B cell (primary cell): Measurements from ENCODE around the gene OR6C68. TPM values are rescaled to one million over a fixed set of nuclear protein-coding genes. Genes with fewer than 3 reads are reported as not detected.
A peak's percentile ranks its signal among the peaks of the same experiment; 100 is the strongest.

Source experiments
- ATAC-seq: fragments of 200-7000 bp; cut with Tn5 transposase; one replicate; pipeline ENCODE4 v1.10.0; 2021; ENCODE audit warnings: low read depth, mild to moderate bottlenecking, moderate number of reproducible peaks, moderate library complexity
- CTCF ChIA-PET: fragments of 350-600 bp; sonication (Branson Sonifier 250); formaldehyde crosslinking; loops from one replicate; lab custom pipeline; 2021; ENCODE audit warnings: antibody characterized with exemption, inconsistent platforms; lab: Charles Lee
- POLR2A ChIA-PET: fragments of 350-600 bp; sonication (Branson Sonifier 250); formaldehyde crosslinking; loops from one replicate; lab custom pipeline; 2021; ENCODE audit warnings: antibody characterized with exemption; lab: Charles Lee
- DNase-seq: peaks from one replicate; pipeline ENCODE4 v3.0.0; 2013
- H2AFZ ChIP-seq: 2 replicates; pipeline ENCODE4 v1.6.1; 2012; ENCODE audit warnings: mild to moderate bottlenecking, low read depth, low read length; ENCODE audit not compliant: insufficient read depth, poor library complexity, severe bottlenecking
- H3K27ac ChIP-seq, 2 donors: 1 replicate in 1 of 2; 2 replicates in 1 of 2; pipeline ENCODE4 v1.5.1; 2012 to 2013; ENCODE audit warnings: low read length in 2 of 2, mild to moderate bottlenecking in 2 of 2, moderate library complexity in 1 of 2
- H3K27me3 ChIP-seq, 4 experiments: fragments of 200-600 bp in 1 of 4; sonication (generic) in 1 of 4; replicated peaks in 1 of 4; 1 replicate in 2 of 4; 2 replicates in 2 of 4; pipeline versions ENCODE4 v1.6.1 to v1.7.0; 2013 to 2016; ENCODE audit warnings: low read length in 3 of 4, mild to moderate bottlenecking in 2 of 4, mixed read lengths in 1 of 4, moderate library complexity in 1 of 4; ENCODE audit not compliant: insufficient read depth in 4 of 4, control insufficient read depth in 3 of 4; ENCODE audit errors: control extremely low read depth in 1 of 4
- H3K36me3 ChIP-seq, 2 experiments: replicated peaks in 1 of 2; 1 replicate in 1 of 2; 2 replicates in 1 of 2; pipeline versions ENCODE4 v1.6.1 to v1.7.1; 2013; ENCODE audit warnings: low read length in 1 of 2; ENCODE audit not compliant: insufficient read depth in 2 of 2, control insufficient read depth in 1 of 2; ENCODE audit errors: control extremely low read depth in 1 of 2, extremely low read depth in 1 of 2
- H3K4me1 ChIP-seq, 2 donors: fragments of 200-600 bp in 1 of 2; sonication (generic) in 1 of 2; 1 replicate in 1 of 2; 2 replicates in 1 of 2; pipeline versions ENCODE4 v1.5.1 to v1.6.1; 2013 to 2017; ENCODE audit warnings: low read length in 2 of 2; ENCODE audit not compliant: control insufficient read depth in 2 of 2, insufficient read depth in 2 of 2
- H3K4me2 ChIP-seq: replicated peaks from 2 replicates; pipeline ENCODE3; 2012; ENCODE audit warnings: mild to moderate bottlenecking, low read depth, low read length; ENCODE audit not compliant: poor library complexity, severe bottlenecking
- H3K4me3 ChIP-seq, 5 experiments: fragments of 200-600 bp in 1 of 5; sonication (generic) in 1 of 5; 1 replicate in 3 of 5; 2 replicates in 2 of 5; pipeline versions ENCODE4 v1.5.1 to v1.7.0; 2011 to 2016; ENCODE audit warnings: low read length in 4 of 5, mild to moderate bottlenecking in 4 of 5, low read depth in 2 of 5, control low read depth in 1 of 5, moderate library complexity in 1 of 5; ENCODE audit not compliant: insufficient read depth in 1 of 5; ENCODE audit errors: control extremely low read depth in 1 of 5, extremely low read depth in 1 of 5
- H3K79me2 ChIP-seq: fragments of 200-600 bp; sonication (generic); one replicate; pipeline ENCODE4 v1.6.0; 2016; ENCODE audit warnings: low read length; ENCODE audit not compliant: control insufficient read depth, insufficient read depth
- H3K9ac ChIP-seq: fragments of 200-600 bp; sonication (generic); 2 replicates; pipeline ENCODE4 v1.6.1; 2017; ENCODE audit warnings: mild to moderate bottlenecking, low read length, moderate library complexity
- H3K9me3 ChIP-seq, 3 donors: one replicate each; pipeline versions ENCODE4 v1.6.1 to v1.7.1; 2013; ENCODE audit warnings: low read length in 2 of 3; ENCODE audit not compliant: control insufficient read depth in 2 of 3, insufficient read depth in 1 of 3; ENCODE audit errors: control extremely low read depth in 1 of 3
- H4K20me1 ChIP-seq: 2 replicates; pipeline ENCODE4 v1.6.0; 2012; ENCODE audit warnings: mild to moderate bottlenecking, low read length; ENCODE audit not compliant: insufficient read depth, control insufficient read depth, poor library complexity, severe bottlenecking
- H3K27ac Mint-ChIP-seq: one replicate; pipeline ENCODE4 v1.8.0; 2021; ENCODE audit warnings: mixed read lengths
- H3K27me3 Mint-ChIP-seq: one replicate; pipeline ENCODE4 v1.8.0; 2021; ENCODE audit warnings: mixed read lengths
- H3K4me1 Mint-ChIP-seq: one replicate; pipeline ENCODE4 v1.8.0; 2021; ENCODE audit warnings: mixed read lengths
- H3K4me3 Mint-ChIP-seq: one replicate; pipeline ENCODE4 v1.8.0; 2021; ENCODE audit warnings: mixed read lengths
- H3K9me3 Mint-ChIP-seq: one replicate; pipeline ENCODE4 v1.8.0; 2022; ENCODE audit warnings: mixed read lengths; ENCODE audit not compliant: insufficient read depth
- EZH2 ChIP-seq: IDR thresholded peaks from 2 replicates; pipeline ENCODE4 v1.6.1; 2012; ENCODE audit warnings: borderline replicate concordance, low read depth, mild to moderate bottlenecking, moderate library complexity, low read length; ENCODE audit not compliant: insufficient read depth, poor library complexity, severe bottlenecking
- intact Hi-C: fragments of 100-400 bp; cut with micrococcal nuclease; formaldehyde crosslinking; loops from one replicate; pipeline ENCODE4 v1.10.0; 2022
- polyA plus RNA-seq: library from polyadenylated mRNA; depleted of rRNA; stranded (reverse); fragments of >200 nt; gene quantifications from 2 replicates; pipeline ENCODE4 v1.2.3, GENCODE V29; 2012
- total RNA-seq, 2 donors: library from RNA; stranded (reverse); fragments of 120-200 nt in 1 of 2; gene quantifications; 1 replicate in 1 of 2; 2 replicates in 1 of 2; pipeline versions ENCODE4 v1.2.3 to v1.2.4, GENCODE V29; 2013 to 2022
- TF ChIP-seq, protein P1 (sequence below): fragments of 200-600 bp; IDR thresholded peaks from one replicate; pipeline ENCODE4 v1.8.0; 2022; ENCODE audit warnings: antibody characterized with exemption, mild to moderate bottlenecking

The OR6C68 gene
- total and polyA plus RNA-seq, 2 donors (not counting 1 experiment from before 2014, with no cell fraction given), result not detected

DNA sequence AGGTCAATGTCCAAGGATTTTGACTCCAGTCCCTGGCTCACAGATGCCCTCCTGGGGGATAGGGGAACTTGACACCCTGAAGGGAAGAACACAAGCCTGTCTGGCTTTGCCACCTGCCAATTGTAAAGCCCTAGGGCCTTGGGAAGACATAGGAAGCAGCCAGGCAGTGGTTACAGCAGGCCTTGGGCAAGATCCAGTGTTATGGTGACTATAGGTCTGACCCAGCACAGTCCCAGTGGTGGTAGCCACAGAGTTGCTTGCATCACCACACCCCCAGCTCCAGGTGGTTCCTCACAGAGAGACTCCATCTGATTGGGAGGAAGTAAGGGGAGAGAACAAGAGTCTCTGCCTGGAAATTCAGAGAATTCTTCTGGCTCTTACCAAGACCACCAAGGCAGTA, 24.2 kb downstream of the OR6C68 start:
- Histone ChIP-seq H3K27me3 (peaks cover 0 to 6% (median 0%) of the 10 kb centered on the region in 4 experiments), H3K9ac (no peak overlapping the region), H2AFZ (no peak overlapping the region), H3K79me2 (no peaks in the 10 kb centered on the region), H3K9me3 (peaks cover 0 to 2% (median 0%) of the 10 kb centered on the region in 3 donors), H3K27ac (no peak overlapping the region), H4K20me1 (no peaks in the 10 kb centered on the region), H3K36me3 (no peaks in the 10 kb centered on the region), H3K4me2 (no peak overlapping the region), H3K4me3 (no peak overlapping the region), H3K4me1 (no peaks in the 10 kb centered on the region)
- intact Hi-C loops, result no loop called here
- Mint-ChIP-seq H3K27ac (no peak overlapping the region), H3K4me3 (no peak overlapping the region), H3K9me3 (no peaks in the 10 kb centered on the region), H3K4me1 (no peaks in the 10 kb centered on the region), H3K27me3 (peaks cover 23% of the 10 kb centered on the region)
- POLR2A ChIA-PET, result no interaction called here
- no peak for TF ChIP-seq EZH2
- TF ChIP-seq, protein P1, sequence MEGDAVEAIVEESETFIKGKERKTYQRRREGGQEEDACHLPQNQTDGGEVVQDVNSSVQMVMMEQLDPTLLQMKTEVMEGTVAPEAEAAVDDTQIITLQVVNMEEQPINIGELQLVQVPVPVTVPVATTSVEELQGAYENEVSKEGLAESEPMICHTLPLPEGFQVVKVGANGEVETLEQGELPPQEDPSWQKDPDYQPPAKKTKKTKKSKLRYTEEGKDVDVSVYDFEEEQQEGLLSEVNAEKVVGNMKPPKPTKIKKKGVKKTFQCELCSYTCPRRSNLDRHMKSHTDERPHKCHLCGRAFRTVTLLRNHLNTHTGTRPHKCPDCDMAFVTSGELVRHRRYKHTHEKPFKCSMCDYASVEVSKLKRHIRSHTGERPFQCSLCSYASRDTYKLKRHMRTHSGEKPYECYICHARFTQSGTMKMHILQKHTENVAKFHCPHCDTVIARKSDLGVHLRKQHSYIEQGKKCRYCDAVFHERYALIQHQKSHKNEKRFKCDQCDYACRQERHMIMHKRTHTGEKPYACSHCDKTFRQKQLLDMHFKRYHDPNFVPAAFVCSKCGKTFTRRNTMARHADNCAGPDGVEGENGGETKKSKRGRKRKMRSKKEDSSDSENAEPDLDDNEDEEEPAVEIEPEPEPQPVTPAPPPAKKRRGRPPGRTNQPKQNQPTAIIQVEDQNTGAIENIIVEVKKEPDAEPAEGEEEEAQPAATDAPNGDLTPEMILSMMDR, result peak; percentile 11
- DNase-seq, result no peak
- no peak for ATAC-seq
- CTCF ChIA-PET, result no interaction called here

Other genes starting within 250 kb of the OR6C68 start
- gene OR6C74, start 247.8 kb upstream of the OR6C68 start, total RNA-seq, result not detected in 2 replicates
- not detected in 2 replicates for gene OR6C74, start 247.8 kb upstream of the OR6C68 start, polyA plus RNA-seq
- not detected in 2 replicates for gene OR6C6, start 195.8 kb upstream of the OR6C68 start, total RNA-seq
- not detected in 2 replicates for gene OR6C6, start 195.8 kb upstream of the OR6C68 start, polyA plus RNA-seq
- not detected in 2 replicates for gene OR6C1, start 178.0 kb upstream of the OR6C68 start, total RNA-seq
- gene OR6C1, start 178.0 kb upstream of the OR6C68 start, polyA plus RNA-seq, result not detected in 2 replicates
- not detected in 2 replicates for gene OR6C3, start 161.6 kb upstream of the OR6C68 start, total RNA-seq
- not detected in 2 replicates for gene OR6C3, start 161.6 kb upstream of the OR6C68 start, polyA plus RNA-seq
- not detected in 2 replicates for gene OR6C75, start 129.4 kb upstream of the OR6C68 start, total RNA-seq
- gene OR6C75, start 129.4 kb upstream of the OR6C68 start, polyA plus RNA-seq, result not detected in 2 replicates
- not detected in 2 replicates for gene OR6C65, start 91.8 kb upstream of the OR6C68 start, total RNA-seq
- gene OR6C65, start 91.8 kb upstream of the OR6C68 start, polyA plus RNA-seq, result not detected in 2 replicates
- gene OR6C76, start 66.1 kb upstream of the OR6C68 start, total RNA-seq, result not detected in 2 replicates
- not detected in 2 replicates for gene OR6C76, start 66.1 kb upstream of the OR6C68 start, polyA plus RNA-seq
- gene OR6C2, start 48.3 kb upstream of the OR6C68 start, total RNA-seq, result not detected in 2 replicates
- not detected in 2 replicates for gene OR6C2, start 48.3 kb upstream of the OR6C68 start, polyA plus RNA-seq
- not detected in 2 replicates for gene OR6C70, start 22.2 kb upstream of the OR6C68 start, total RNA-seq
- not detected in 2 replicates for gene OR6C70, start 22.2 kb upstream of the OR6C68 start, polyA plus RNA-seq
- gene OR6C4, start 57.2 kb downstream of the OR6C68 start, total RNA-seq, result not detected in 2 replicates
- gene OR6C4, start 57.2 kb downstream of the OR6C68 start, polyA plus RNA-seq, result not detected in 2 replicates
- 0.17 TPM in 1 of 2 replicates, not detected in the other for gene OR2AP1, start 80.1 kb downstream of the OR6C68 start, total RNA-seq
- not detected in 2 replicates for gene OR2AP1, start 80.1 kb downstream of the OR6C68 start, polyA plus RNA-seq
- gene OR10P1, start 144.5 kb downstream of the OR6C68 start, total RNA-seq, result not detected in 2 replicates
- gene OR10P1, start 144.5 kb downstream of the OR6C68 start, polyA plus RNA-seq, result not detected in 2 replicates
- gene ITGA7, start 215.5 kb downstream of the OR6C68 start, total RNA-seq, result 2.4 and 2.7 TPM in 2 replicates
- gene ITGA7, start 215.5 kb downstream of the OR6C68 start, polyA plus RNA-seq, result 3.3 and 5.2 TPM in 2 replicates
- gene BLOC1S1, start 223.7 kb downstream of the OR6C68 start, total RNA-seq, result 67.1 and 71.1 TPM in 2 replicates
- gene BLOC1S1, start 223.7 kb downstream of the OR6C68 start, polyA plus RNA-seq, result 176 and 229 TPM in 2 replicates
- gene RDH5, start 228.0 kb downstream of the OR6C68 start, total RNA-seq, result 37.8 and 38.1 TPM in 2 replicates
- 32.6 and 34.0 TPM in 2 replicates for gene RDH5, start 228.0 kb downstream of the OR6C68 start, polyA plus RNA-seq
- gene CD63, start 236.6 kb downstream of the OR6C68 start, total RNA-seq, result 104 TPM in 2 replicates
- 43.0 and 52.0 TPM in 2 replicates for gene CD63, start 236.6 kb downstream of the OR6C68 start, polyA plus RNA-seq